Stimulated activated naive CD8-positive, alpha-beta T cell treated with anti-CD3 and anti-CD28 coated beads, Interleukin-15, amount 100 ng/mL, for 72 hours (primary cell): ENCODE measurements around the gene TTF2.

Source experiments
- ATAC-seq: fragments of 150-1000 bp; cut with Tn5 transposase; 2 replicates; pipeline ENCODE4 v1.10.0; 2021; ENCODE audit warnings: mild to moderate bottlenecking, moderate library complexity
- DNase-seq, 2 donors: peaks; one replicate each; pipeline ENCODE4 v3.0.0; 2021 to 2022
- H3K27ac Mint-ChIP-seq, 2 donors: one replicate each; pipeline ENCODE4 v1.8.0; 2022; ENCODE audit warnings: mild to moderate bottlenecking in 2 of 2, mixed read lengths in 2 of 2, moderate library complexity in 2 of 2
- H3K27me3 Mint-ChIP-seq: one replicate; pipeline ENCODE4 v1.8.0; 2022; ENCODE audit warnings: mixed read lengths
- H3K4me1 Mint-ChIP-seq: one replicate; pipeline ENCODE4 v1.8.0; 2022; ENCODE audit warnings: mild to moderate bottlenecking, mixed read lengths
- H3K4me3 Mint-ChIP-seq, 2 donors: one replicate each; pipeline ENCODE4 v1.8.0; 2022; ENCODE audit warnings: mild to moderate bottlenecking in 2 of 2, mixed read lengths in 2 of 2, moderate library complexity in 1 of 2
- H3K9me3 Mint-ChIP-seq, 2 donors: one replicate each; pipeline ENCODE4 v1.8.0; 2022; ENCODE audit warnings: mixed read lengths in 2 of 2

The TTF2 gene

DNA sequence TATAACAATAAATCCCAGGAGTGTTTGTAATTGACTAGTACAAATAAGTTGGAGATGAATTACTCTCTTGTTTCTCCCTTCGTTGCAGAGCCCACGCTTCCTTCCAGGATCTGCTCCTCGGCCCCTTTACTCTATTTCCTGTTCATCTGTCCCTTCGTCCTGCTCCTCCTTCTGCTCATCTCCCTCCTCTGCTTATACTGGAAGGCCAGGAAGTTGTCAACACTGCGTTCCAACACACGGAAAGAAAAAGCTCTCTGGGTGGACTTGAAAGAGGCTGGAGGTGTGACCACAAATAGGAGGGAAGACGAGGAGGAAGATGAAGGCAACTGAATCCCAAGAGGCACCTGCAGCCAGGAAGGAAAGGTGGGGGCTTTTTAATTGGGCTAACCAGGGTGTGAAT, 26.4 kb upstream of the TTF2 start:
- Mint-ChIP-seq H3K27me3 (no peaks in the 10 kb centered on the region), H3K27ac (peak overlapping the region in 1 of 2 donors; percentile 38), H3K4me3 (no peak overlapping the region), H3K9me3 (no peaks in the 10 kb centered on the region), H3K4me1 (peaks cover 22% of the 10 kb centered on the region)
- DNase-seq (no peak), ATAC-seq (no peak)

DNA sequence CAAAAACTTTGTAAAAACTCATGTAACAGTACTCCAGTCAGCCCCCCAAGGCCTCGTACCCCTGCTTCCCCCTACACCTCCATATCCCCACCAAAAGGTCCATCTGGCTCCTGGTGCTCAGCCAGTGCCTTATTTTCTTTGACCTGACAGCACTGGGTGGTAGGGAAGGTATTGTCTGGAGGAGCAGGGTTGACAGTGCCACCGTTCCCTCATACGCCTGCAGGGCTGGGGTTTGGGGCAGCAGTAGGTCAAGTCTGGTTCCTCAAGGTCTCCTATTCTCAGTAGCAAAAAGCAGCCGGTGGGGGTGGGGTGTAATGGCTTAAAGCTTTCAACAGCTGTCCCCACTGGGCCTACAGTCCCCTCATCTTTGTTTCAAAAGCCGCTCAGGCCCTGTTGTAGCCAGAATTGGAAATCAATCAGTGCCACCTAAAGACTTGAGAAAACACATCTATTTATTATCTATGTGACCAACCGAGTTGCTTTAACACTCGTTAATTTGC, 25.3 kb upstream of the TTF2 start:
- no peak for DNase-seq
- Mint-ChIP-seq H3K9me3 (no peaks in the 10 kb centered on the region), H3K27ac (no peak overlapping the region), H3K4me3 (no peak overlapping the region), H3K27me3 (no peaks in the 10 kb centered on the region), H3K4me1 (peaks cover 22% of the 10 kb centered on the region)
- no peak for ATAC-seq

DNA sequence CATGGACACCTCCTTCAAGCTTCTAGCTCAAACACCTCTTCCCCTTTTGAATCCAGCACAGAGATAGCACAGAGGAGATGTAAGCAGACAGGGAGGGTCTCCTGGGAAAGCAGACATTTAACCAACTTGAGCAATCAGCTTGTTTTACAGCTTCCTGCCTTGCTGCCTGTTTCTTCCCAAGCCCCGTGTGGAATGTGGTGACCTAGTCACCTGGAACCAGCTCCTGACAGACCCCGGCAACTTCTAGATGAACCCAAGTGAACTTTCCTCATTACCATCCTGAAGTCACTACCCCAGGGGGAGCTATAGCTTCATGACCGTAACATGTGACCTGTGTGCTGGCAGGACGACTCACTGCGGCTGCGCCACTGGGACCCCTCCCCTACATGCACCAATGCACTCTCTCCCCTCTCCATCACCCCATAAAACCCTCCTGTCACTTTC, 24.1 kb upstream of the TTF2 start:
- Mint-ChIP-seq H3K4me3 (no peak overlapping the region), H3K4me1 (peaks cover 15% of the 10 kb centered on the region), H3K27ac (no peak overlapping the region), H3K27me3 (no peaks in the 10 kb centered on the region), H3K9me3 (no peaks in the 10 kb centered on the region)
- ATAC-seq (no peak), DNase-seq (no peak)

DNA sequence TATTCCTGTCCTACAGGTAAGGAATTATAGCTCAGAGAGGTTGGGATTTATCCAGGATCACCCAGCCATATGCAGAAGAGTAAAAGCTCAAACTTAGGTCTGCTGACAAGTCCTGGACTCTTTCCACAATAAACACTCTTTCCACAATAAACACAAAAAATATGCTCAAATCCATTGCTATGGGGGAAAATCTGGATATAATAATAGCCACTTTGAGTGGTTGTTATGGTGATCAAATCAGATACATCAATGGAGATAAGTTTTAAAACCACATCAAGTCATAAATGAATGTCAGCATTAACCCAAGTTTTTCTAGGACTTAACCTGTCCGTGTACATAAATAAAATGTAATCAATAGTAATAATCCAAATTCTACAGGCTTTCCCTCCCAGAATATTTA, 22.3 kb upstream of the TTF2 start:
- no peaks in the 10 kb centered on the region for H3K27me3 Mint-ChIP-seq
- H3K9me3 Mint-ChIP-seq: no peaks in the 10 kb centered on the region
- DNase-seq (no peak), ATAC-seq (no peak)
- no peak overlapping the region for H3K4me3 Mint-ChIP-seq
- H3K27ac Mint-ChIP-seq: no peak overlapping the region
- H3K4me1 Mint-ChIP-seq: peaks cover 12% of the 10 kb centered on the region

DNA sequence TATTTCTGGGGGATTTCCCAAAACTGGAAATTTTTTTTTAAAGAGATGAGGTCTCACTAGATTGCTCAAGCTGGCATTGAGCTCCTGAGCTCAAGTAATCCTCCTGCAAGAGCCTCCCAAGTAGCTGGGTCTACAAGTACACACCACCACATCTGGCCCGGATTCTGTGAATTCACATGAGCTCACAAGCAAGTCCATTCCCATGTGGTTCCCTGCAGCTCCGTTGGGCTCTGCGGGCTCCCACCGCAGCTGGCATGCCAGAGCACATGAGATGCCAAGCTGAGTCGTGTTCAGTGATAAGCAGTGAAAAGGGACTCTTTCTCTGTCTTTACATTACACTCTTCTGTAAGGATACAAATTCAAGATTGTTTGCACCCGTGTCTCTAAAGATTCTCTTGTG, 21.9 kb upstream of the TTF2 start:
- Mint-ChIP-seq H3K9me3 (no peaks in the 10 kb centered on the region), H3K27ac (no peak overlapping the region), H3K27me3 (no peaks in the 10 kb centered on the region), H3K4me1 (peaks cover 8% of the 10 kb centered on the region), H3K4me3 (no peak overlapping the region)
- DNase-seq: no peak
- no peak for ATAC-seq

DNA sequence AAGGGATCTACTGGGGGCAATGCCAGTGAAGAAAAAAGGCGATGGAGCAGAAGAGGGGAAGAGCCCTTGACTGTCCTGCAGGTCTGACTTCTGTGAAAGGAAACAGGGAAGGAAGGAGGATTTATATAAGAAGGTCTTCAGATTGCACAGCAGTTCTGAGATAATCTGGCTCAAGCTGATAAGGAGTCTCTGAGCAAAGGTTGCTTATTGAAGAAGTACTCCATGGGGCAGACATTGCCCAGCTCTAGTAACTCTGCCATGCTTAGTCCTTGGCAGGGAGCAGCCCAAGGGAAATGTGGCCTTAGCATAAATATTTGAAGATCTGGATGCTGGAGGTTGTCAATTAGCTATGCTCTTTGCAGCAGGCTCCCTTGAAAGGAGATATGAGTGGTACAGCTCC, 15.9 kb upstream of the TTF2 start:
- H3K27me3 Mint-ChIP-seq: no peaks in the 10 kb centered on the region
- H3K27ac Mint-ChIP-seq: no peak overlapping the region
- peaks cover 11% of the 10 kb centered on the region for H3K4me1 Mint-ChIP-seq
- no peak for DNase-seq
- no peak for ATAC-seq
- H3K4me3 Mint-ChIP-seq: no peak overlapping the region
- no peaks in the 10 kb centered on the region for H3K9me3 Mint-ChIP-seq

DNA sequence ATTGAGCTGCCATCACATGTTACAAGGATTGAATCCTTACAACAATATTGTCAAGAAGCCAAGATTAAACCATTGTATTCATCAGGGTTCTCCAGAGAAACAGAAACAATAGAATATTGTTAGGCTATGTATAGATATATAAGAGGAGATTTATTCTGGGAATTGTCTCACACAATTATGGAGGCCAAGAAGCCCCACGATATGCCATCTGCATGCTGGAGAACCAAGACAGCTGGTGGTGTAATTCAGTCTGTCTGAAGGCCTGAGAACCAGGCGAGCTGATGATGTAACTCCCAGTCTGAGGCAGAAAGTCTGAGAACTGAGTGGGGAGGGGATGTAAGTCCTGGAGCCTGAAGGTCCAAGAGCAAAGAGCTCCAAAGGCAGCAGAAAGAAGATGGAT, 14.5 kb upstream of the TTF2 start:
- no peak overlapping the region for H3K4me3 Mint-ChIP-seq
- no peaks in the 10 kb centered on the region for H3K27me3 Mint-ChIP-seq
- H3K27ac Mint-ChIP-seq: no peak overlapping the region
- no peaks in the 10 kb centered on the region for H3K9me3 Mint-ChIP-seq
- DNase-seq (no peak), ATAC-seq (no peak)
- H3K4me1 Mint-ChIP-seq: peaks cover 26% of the 10 kb centered on the region

DNA sequence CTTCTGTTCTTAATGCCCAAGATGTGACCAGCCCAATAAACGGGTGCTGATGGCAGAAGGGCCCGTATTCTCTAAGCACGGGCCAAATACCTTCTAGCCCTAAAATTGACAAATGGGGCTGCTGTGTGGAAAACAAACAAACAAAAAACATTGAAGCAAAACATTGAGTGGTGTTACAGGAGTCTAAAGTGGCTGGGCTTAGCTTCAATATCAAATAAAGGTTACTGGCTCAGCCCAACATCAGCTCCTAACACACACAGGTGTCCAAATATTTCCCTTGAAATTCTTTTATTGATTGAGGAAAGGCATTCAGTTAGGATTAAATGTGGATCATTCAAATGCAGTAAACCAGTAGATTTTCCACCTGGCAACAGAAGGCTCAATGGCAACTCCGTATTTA, 13.3 kb upstream of the TTF2 start:
- no peaks in the 10 kb centered on the region for H3K9me3 Mint-ChIP-seq
- H3K27ac Mint-ChIP-seq: no peak overlapping the region
- peaks cover 37% of the 10 kb centered on the region for H3K4me1 Mint-ChIP-seq
- no peaks in the 10 kb centered on the region for H3K27me3 Mint-ChIP-seq
- DNase-seq (no peak), ATAC-seq (no peak)
- H3K4me3 Mint-ChIP-seq: no peak overlapping the region

DNA sequence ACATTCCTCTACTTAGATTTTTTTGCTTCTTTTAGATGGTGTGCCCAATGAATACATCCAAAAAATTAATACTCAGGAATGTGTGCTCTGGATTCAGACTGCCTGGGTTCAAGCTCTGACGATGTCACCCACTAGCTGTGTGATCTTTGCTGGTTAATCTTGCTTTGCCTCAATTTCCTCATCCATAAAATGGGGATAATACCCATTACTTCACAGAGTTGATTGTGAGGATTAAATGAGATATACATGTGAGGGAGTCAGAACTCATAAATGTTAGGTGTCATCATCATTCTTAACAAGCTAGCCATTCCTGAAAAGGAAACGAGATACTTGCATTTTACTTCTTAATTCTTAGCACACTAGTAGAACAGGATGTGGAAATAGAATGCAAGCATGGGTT, 12.9 kb upstream of the TTF2 start:
- Mint-ChIP-seq H3K27ac (no peak overlapping the region), H3K9me3 (no peaks in the 10 kb centered on the region), H3K4me1 (peaks cover 42% of the 10 kb centered on the region), H3K4me3 (no peak overlapping the region), H3K27me3 (no peaks in the 10 kb centered on the region)
- ATAC-seq: no peak
- DNase-seq: no peak

DNA sequence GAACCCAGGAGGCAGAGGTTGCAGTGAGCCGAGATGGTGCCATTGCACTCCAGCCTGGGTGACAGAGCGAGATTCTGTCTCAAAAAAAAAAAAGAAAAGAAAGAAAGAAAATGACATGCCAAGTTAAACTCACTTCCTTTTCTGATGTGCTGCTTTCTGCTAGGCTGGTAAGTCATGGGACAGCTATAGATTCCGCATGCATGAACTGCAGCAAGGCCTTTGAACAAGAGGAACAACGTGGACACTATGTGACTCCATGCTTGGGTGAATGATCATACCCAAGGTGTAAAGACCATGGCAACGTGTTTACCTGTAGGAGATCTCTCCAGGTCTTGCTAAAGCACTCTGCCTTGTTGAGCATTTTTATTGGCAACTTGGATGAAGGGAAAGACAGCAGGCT, 10.3 kb upstream of the TTF2 start:
- H3K27me3 Mint-ChIP-seq: no peaks in the 10 kb centered on the region
- peaks cover 50% of the 10 kb centered on the region for H3K4me1 Mint-ChIP-seq
- ATAC-seq (no peak), DNase-seq (no peak)
- H3K4me3 Mint-ChIP-seq: peak overlapping the region; percentile 25 to 44
- peak overlapping the region; percentile 65 to 79 for H3K27ac Mint-ChIP-seq
- H3K9me3 Mint-ChIP-seq: no peaks in the 10 kb centered on the region

DNA sequence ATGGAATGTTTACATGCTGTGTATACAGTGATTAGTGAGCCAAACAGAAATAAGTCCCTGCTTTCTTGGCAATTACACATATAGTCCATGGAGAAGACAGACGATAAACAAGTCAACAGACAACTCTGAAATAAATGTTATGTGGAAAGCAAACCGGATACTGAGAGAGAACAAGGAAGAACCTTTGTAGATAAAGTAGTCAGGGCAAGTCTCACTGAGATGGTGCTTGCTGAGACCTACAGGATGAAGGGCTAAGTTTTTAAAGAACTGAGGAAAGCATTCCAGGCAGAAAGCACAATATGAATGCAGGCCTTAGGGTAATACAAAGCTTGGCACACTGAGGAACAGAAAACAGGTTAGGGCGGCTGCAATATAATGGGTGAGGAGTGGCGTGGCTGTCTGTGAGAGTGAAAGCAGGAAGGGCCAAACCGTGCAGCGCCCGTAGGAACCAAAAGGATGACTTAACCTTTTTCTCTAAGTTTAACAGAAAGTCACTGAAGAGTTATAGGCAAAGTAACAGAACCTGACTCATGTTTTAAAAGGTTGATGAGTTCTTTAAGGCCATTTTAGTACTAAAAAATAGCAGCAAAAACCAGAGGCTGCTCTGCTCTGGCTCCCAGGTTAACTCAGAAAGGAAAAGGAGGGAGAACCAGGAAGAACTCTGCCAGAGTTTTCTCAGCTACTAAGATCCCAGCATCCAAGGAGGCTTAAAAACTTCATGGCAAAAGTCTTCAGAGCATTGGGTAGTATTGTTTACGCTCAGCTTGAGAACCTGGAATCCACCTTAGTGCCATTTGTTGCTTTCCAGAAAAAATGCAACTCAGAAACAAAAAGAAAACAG, 8.7 kb upstream of the TTF2 start:
- Mint-ChIP-seq H3K9me3 (no peaks in the 10 kb centered on the region), H3K4me3 (peak overlapping the region; percentile 69 to 72), H3K27me3 (no peaks in the 10 kb centered on the region), H3K4me1 (peaks cover 60% of the 10 kb centered on the region), H3K27ac (peak overlapping the region; percentile 86 to 95)
- ATAC-seq (peak; percentile 80), DNase-seq (peak; percentile 17 to 45)

DNA sequence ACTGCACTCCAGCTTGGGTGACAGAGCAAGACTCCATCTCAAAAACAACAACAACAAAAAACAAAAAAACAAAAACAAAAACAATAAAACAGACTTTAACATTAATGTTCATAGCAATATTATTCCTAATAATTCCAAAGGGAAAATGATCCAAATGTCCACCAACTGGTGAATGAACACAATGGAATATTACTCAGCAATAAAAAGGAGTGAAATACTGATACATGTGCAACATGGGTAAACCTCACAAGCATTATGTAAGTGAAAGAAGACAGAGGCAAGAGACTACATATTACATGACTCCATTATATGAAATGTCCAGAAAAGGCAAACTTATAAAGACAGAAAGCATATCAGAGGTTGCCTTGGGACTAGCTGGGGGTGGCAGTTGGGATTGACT, 6.1 kb upstream of the TTF2 start:
- Mint-ChIP-seq H3K9me3 (no peaks in the 10 kb centered on the region), H3K4me1 (peaks cover 60% of the 10 kb centered on the region), H3K27ac (no peak overlapping the region), H3K4me3 (no peak overlapping the region), H3K27me3 (no peaks in the 10 kb centered on the region)
- no peak for ATAC-seq
- DNase-seq: no peak

DNA sequence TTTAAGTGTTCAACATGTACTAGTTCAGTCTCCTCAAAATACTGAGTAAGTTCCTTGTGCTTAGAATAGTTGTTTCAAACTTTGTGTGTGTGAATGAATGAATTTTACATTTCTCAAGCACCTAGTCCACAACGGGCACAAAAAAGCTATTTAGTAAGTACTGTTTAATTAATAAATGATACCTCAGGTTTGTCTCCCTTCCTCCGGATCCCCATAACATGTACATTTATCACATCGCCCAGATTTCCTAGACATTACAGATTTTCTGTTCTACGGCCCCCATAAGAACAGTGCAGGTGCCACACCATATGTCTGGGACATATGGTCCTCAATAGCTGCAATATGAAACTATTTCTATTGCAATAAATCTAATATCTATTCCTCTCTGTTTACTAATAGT, 1.3 kb upstream of the TTF2 start:
- Mint-ChIP-seq H3K27ac (no peak overlapping the region), H3K9me3 (no peaks in the 10 kb centered on the region), H3K27me3 (no peaks in the 10 kb centered on the region), H3K4me3 (no peak overlapping the region), H3K4me1 (peaks cover 55% of the 10 kb centered on the region)
- ATAC-seq (no peak), DNase-seq (no peak)

DNA sequence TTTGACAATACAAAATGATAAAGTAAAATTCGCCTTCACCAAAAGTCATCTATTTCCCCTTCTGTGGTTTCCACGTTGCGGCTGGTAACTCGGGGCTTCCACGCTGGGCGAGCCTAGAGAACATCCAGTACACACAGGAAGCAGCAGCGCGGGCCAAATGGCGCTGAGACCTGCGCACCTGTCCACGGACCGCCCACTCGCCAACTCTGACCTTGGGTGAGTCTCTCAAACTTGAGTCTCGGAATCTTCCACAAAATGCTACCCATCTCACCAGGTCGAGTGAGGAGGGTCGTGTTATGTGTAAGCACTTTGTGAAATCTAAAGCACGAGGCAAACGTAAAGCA, 820 bp upstream of the TTF2 start:
- H3K4me1 Mint-ChIP-seq: peaks cover 60% of the 10 kb centered on the region
- H3K27me3 Mint-ChIP-seq: no peaks in the 10 kb centered on the region
- no peak overlapping the region for H3K27ac Mint-ChIP-seq
- DNase-seq (peak; percentile 72 to 84), ATAC-seq (peak; percentile 58)
- no peak overlapping the region for H3K4me3 Mint-ChIP-seq
- H3K9me3 Mint-ChIP-seq: no peaks in the 10 kb centered on the region

DNA sequence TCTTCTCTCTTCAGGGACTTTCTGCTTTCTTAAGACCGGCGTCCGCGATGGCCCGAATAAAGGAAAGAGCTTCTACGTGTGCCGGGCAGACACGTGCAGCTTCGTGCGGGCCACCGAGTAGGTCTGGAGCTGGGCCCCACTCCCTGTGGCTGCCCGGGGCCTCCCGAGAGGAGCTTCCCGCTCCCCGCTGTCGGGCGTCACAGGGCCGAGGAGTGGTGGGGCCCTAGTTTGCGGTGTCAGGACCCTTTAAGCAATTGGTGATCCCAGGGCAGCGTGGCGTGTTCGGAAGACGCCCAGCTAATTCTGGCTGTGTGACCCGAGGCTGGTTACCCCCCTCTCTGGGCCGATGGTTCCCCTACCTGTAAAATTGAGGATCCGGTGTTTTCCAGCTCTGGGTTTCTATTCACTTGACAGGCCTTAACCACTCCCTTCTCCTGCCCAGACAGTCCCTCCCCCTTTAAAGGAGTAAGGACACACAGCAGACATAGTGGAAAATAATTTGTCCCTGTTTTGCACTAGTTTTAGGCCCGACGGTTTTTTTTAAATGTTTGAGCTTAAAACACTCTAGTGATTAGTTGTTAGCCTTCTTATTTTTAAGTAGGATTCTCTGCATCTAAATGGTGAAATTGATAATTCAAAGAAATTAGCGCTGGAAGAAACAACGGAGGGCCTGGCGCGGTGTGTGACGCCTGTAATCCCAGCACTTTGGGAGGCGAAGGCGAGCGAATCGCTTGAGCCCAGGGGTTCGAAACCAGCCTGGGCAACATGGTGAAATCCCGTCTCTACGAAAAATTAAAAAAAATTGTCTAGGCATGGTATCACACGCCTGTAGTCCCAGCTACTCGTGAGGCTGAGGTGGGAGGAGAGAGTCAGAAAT, 553 bp downstream of the TTF2 start:
- DNase-seq (no peak), ATAC-seq (peak; percentile 41)
- H3K9me3 Mint-ChIP-seq: no peaks in the 10 kb centered on the region
- H3K27ac Mint-ChIP-seq: no peak overlapping the region
- no peak overlapping the region for H3K4me3 Mint-ChIP-seq
- H3K27me3 Mint-ChIP-seq: no peaks in the 10 kb centered on the region
- peaks cover 53% of the 10 kb centered on the region for H3K4me1 Mint-ChIP-seq

DNA sequence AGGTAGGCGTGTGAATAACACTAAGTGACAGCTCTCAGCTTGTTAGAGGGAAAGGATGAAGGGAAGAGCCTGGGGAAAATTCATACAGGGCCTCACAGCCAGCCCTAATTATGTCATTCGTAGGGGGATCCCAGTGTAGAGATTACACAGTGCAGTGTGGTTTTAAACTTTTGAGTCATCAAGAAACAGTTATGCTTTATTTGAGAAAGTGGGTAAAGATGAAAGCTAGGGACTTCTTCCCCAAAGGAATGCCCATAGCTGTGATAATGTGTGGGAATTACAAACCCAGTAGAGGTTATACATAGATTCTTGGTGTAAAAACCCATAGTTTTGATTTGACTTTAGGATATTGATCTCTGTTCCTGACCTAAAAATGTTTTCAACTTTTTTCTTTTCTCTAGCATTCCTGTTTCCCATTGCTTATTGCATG, 1.9 kb downstream of the TTF2 start:
- peak overlapping the region in 1 of 2 donors; percentile 42 for H3K4me3 Mint-ChIP-seq
- no peaks in the 10 kb centered on the region for H3K27me3 Mint-ChIP-seq
- DNase-seq (peak in 1 of 2 donors; percentile 51), ATAC-seq (peak; percentile 31)
- peaks cover 59% of the 10 kb centered on the region for H3K4me1 Mint-ChIP-seq
- peak overlapping the region; percentile 10 to 23 for H3K27ac Mint-ChIP-seq
- no peaks in the 10 kb centered on the region for H3K9me3 Mint-ChIP-seq
